HepG2 (cell line): ENCODE results near the gene IL1RAP. TPM values are rescaled to one million over a fixed set of nuclear protein-coding genes. Genes with fewer than 3 reads are reported as not detected.

Experiments used
- ARNT ChIP-seq: fragments of 450-650 bp; IDR thresholded peaks from 2 replicates; pipeline ENCODE4 v1.6.1; 2017
- CBX2 ChIP-seq, 2 experiments: fragments of 200-600 bp in 1 of 2; sonication (generic); formaldehyde crosslinking in 1 of 2; IDR thresholded peaks; 2 replicates each; pipeline versions ENCODE4 v1.7.0 to v1.8.1; 2018 to 2022; ENCODE audit warnings: low read depth in 2 of 2, low read length in 1 of 2, mild to moderate bottlenecking in 1 of 2, missing genetic modification reagents in 1 of 2
- ERF ChIP-seq: IDR thresholded peaks from 2 replicates; pipeline ENCODE4 v1.6.1; 2018; ENCODE audit warnings: missing biosample characterization, missing genetic modification reagents
- ESRRA ChIP-seq: sonication (generic); formaldehyde crosslinking; IDR thresholded peaks from 2 replicates; pipeline ENCODE4 v1.5.1; 2020; ENCODE audit warnings: mild to moderate bottlenecking, low read depth, missing genetic modification reagents
- HMGA1 ChIP-seq: sonication (generic); formaldehyde crosslinking; conservative IDR thresholded peaks from 2 replicates; pipeline ENCODE4 v1.4.0; 2020; ENCODE audit warnings: missing genetic modification reagents
- HNF4A ChIP-seq: sonication (generic); formaldehyde crosslinking; IDR thresholded peaks from 2 replicates; pipeline ENCODE4 v1.4.0; 2020; ENCODE audit warnings: missing genetic modification reagents
- IRF2 ChIP-seq: IDR thresholded peaks from 2 replicates; pipeline ENCODE4 v1.6.1; 2018; ENCODE audit warnings: missing genetic modification reagents, missing compliant biosample characterization
- KDM5B ChIP-seq: sonication (generic); formaldehyde crosslinking; IDR thresholded peaks from 2 replicates; pipeline ENCODE4 v1.4.0; 2020; ENCODE audit warnings: missing genetic modification reagents, mild to moderate bottlenecking, borderline replicate concordance
- NFKB2 ChIP-seq: sonication (generic); formaldehyde crosslinking; IDR thresholded peaks from 2 replicates; pipeline ENCODE4 v1.4.0; 2020; ENCODE audit warnings: missing genetic modification reagents, borderline replicate concordance
- NR0B2 ChIP-seq: sonication (generic); formaldehyde crosslinking; IDR thresholded peaks from 2 replicates; pipeline ENCODE4 v1.4.0; 2020; ENCODE audit warnings: mild to moderate bottlenecking, missing genetic modification reagents
- PHF20 ChIP-seq: sonication (generic); formaldehyde crosslinking; IDR thresholded peaks from 2 replicates; pipeline ENCODE4 v1.5.0; 2020; ENCODE audit warnings: mild to moderate bottlenecking, missing genetic modification reagents
- PHF21A ChIP-seq: sonication (generic); formaldehyde crosslinking; IDR thresholded peaks from 2 replicates; pipeline ENCODE4 v1.5.0; 2020; ENCODE audit warnings: mild to moderate bottlenecking, missing genetic modification reagents
- PITX1 ChIP-seq: sonication (generic); formaldehyde crosslinking; IDR thresholded peaks from 2 replicates; pipeline ENCODE4 v1.5.1; 2020; ENCODE audit warnings: mild to moderate bottlenecking, missing genetic modification reagents
- RFX3 ChIP-seq: IDR thresholded peaks from 2 replicates; pipeline ENCODE4 v1.6.1; 2016; ENCODE audit warnings: missing biosample characterization, missing genetic modification reagents
- SALL1 ChIP-seq: sonication (generic); formaldehyde crosslinking; IDR thresholded peaks from 2 replicates; pipeline ENCODE4 v1.8.0; 2022; ENCODE audit warnings: mild to moderate bottlenecking, missing genetic modification reagents
- SMC3 ChIP-seq: IDR thresholded peaks from 2 replicates; pipeline ENCODE4 v1.6.1; 2011; ENCODE audit warnings: low read length, improper control_type of control experiment
- SMYD3 ChIP-seq: sonication (generic); formaldehyde crosslinking; IDR thresholded peaks from 2 replicates; pipeline ENCODE4 v1.8.1; 2023; ENCODE audit warnings: mild to moderate bottlenecking, missing genetic modification reagents
- SOX6 ChIP-seq, 2 experiments: fragments of 450-650 bp in 1 of 2; sonication (generic) in 1 of 2; formaldehyde crosslinking in 1 of 2; IDR thresholded peaks; 2 replicates each; pipeline versions ENCODE4 v1.4.0 to v1.6.1; 2017 to 2020; ENCODE audit warnings: antibody characterized with exemption in 1 of 2, mild to moderate bottlenecking in 1 of 2, missing genetic modification reagents in 1 of 2
- TFDP1 ChIP-seq: IDR thresholded peaks from 2 replicates; pipeline ENCODE4 v1.6.1; 2016; ENCODE audit warnings: missing compliant biosample characterization, missing genetic modification reagents, borderline replicate concordance
- TOE1 ChIP-seq: sonication (generic); formaldehyde crosslinking; IDR thresholded peaks from 2 replicates; pipeline ENCODE4 v1.4.0; 2020; ENCODE audit warnings: mild to moderate bottlenecking, missing genetic modification reagents
- TRIM24 ChIP-seq: sonication (generic); formaldehyde crosslinking; IDR thresholded peaks from 2 replicates; pipeline ENCODE4 v1.8.0; 2022; ENCODE audit warnings: mild to moderate bottlenecking, missing genetic modification reagents
- XRCC5 ChIP-seq: fragments of 200-400 bp; formaldehyde crosslinking; optimal IDR thresholded peaks from 2 replicates; pipeline ENCODE3; 2017; ENCODE audit warnings: mild to moderate bottlenecking, low read length
- ZMYM2 ChIP-seq: sonication (generic); formaldehyde crosslinking; IDR thresholded peaks from 2 replicates; pipeline ENCODE4 v1.8.0; 2022; ENCODE audit warnings: mild to moderate bottlenecking, missing genetic modification reagents
- ZNF160 ChIP-seq: sonication (generic); formaldehyde crosslinking; IDR thresholded peaks from 2 replicates; pipeline ENCODE4 v1.8.0; 2022; ENCODE audit warnings: mild to moderate bottlenecking, inconsistent platforms, missing genetic modification reagents
- ZNF652 ChIP-seq: IDR thresholded peaks from 2 replicates; pipeline ENCODE4 v1.6.1; 2016; ENCODE audit warnings: low read depth, borderline replicate concordance
- ZNF761 ChIP-seq: sonication (generic); formaldehyde crosslinking; conservative IDR thresholded peaks from 2 replicates; pipeline ENCODE4 v1.4.0; 2020; ENCODE audit warnings: mild to moderate bottlenecking, missing genetic modification reagents
- polyA plus RNA-seq, 8 experiments: library from polyadenylated mRNA; depleted of rRNA in 3 of 8; stranded (reverse) in 7 of 8; unstranded in 1 of 8; fragments of >200 nt; fragmentation: Illumina TruSeq in 4 of 8; extraction: Trizol in 4 of 8; gene quantifications; 2 replicates each; pipeline versions ENCODE4 v1.2.1 to v1.2.3, GENCODE V29; 2011 to 2016; ENCODE audit warnings: low read depth in 4 of 8, missing spikeins in 1 of 8, mixed read lengths in 1 of 8; ENCODE audit not compliant: insufficient read depth in 1 of 8
- total RNA-seq, 5 experiments: library from RNA; depleted of rRNA; stranded (reverse); fragments of >200 nt; fragmentation: Illumina TruSeq; extraction: Trizol; gene quantifications; 2 replicates each; pipeline ENCODE4 v1.2.3, GENCODE V29; 2016; ENCODE audit warnings: low read depth in 1 of 5
- TF ChIP-seq, protein P1 (sequence below): sonication (generic); formaldehyde crosslinking; IDR thresholded peaks from 2 replicates; pipeline ENCODE4 v1.8.1; 2023; ENCODE audit warnings: mild to moderate bottlenecking, missing genetic modification reagents
- TF ChIP-seq, protein P2 (sequence below): sonication (generic); formaldehyde crosslinking; IDR thresholded peaks from 2 replicates; pipeline ENCODE4 v1.5.1; 2020; ENCODE audit warnings: missing genetic modification reagents, mild to moderate bottlenecking, borderline replicate concordance
- TF ChIP-seq, protein P3 (sequence below): sonication (generic); formaldehyde crosslinking; IDR thresholded peaks from 2 replicates; pipeline ENCODE4 v1.4.0; 2020; ENCODE audit warnings: missing genetic modification reagents; ENCODE audit errors: not compliant biosample characterization

IL1RAP gene
- total and polyA plus RNA-seq, 2 of the 13 experiments (the other 11 are each of a cell fraction or from before 2014, with no cell fraction given): 18.3 to 54.9 TPM

DNA sequence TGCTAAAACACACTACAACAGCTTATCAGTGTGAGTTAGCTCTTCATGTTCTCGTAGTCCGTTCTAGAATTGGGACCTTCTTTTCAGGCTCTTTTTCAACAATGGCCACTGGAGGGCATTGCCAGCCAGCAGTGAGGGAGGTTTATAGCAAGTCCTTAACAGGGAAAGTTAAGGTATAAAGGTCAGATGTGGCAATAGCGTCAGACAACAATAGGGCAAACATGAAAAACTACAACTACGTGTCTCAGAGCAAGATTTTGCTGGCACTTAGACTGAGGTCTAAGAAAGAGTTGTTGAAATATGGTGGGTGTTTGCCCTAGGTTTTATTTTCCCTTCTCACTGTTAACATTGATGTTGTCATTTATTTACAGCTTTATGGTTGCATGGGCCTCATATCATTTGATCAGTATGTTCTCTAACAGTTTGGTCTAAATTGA lies 187.2 kb downstream of the IL1RAP start (continued):
- TF ChIP-seq, protein P1, sequence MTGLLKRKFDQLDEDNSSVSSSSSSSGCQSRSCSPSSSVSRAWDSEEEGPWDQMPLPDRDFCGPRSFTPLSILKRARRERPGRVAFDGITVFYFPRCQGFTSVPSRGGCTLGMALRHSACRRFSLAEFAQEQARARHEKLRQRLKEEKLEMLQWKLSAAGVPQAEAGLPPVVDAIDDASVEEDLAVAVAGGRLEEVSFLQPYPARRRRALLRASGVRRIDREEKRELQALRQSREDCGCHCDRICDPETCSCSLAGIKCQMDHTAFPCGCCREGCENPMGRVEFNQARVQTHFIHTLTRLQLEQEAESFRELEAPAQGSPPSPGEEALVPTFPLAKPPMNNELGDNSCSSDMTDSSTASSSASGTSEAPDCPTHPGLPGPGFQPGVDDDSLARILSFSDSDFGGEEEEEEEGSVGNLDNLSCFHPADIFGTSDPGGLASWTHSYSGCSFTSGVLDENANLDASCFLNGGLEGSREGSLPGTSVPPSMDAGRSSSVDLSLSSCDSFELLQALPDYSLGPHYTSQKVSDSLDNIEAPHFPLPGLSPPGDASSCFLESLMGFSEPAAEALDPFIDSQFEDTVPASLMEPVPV (CRISPR knock-in tag): no peak
- TF ChIP-seq ERF (peak; percentile 56; the same call in 1 of the 2 replicates), ZNF761 (CRISPR knock-in tag) (no peak), HMGA1 (CRISPR knock-in tag) (no peak), SMC3 (peak; percentile 89), RFX3 (CRISPR knock-in tag) (no peak), XRCC5 (peak; percentile 33), ZNF160 (no peak), SOX6 (IDR thresholded peaks at IDR 0.05) (no peak), SOX6 (CRISPR knock-in tag; IDR thresholded peaks at IDR 0.05) (peak; percentile 98), NFKB2 (no peak), TRIM24 (CRISPR knock-in tag) (no peak), HNF4A (CRISPR knock-in tag) (peak; percentile 96), PHF21A (CRISPR knock-in tag) (no peak), CBX2 (IDR thresholded peaks at IDR 0.05; ENCODE audit: low read depth, low read length) (no peak), CBX2 (CRISPR knock-in tag; IDR thresholded peaks at IDR 0.05; ENCODE audit: low read depth) (no peak), PITX1 (no peak), TFDP1 (CRISPR knock-in tag) (no peak), ARNT (no peak), TOE1 (no peak), PHF20 (CRISPR knock-in tag) (no peak), KDM5B (no peak), SMYD3 (CRISPR knock-in tag) (no peak), SALL1 (peak; percentile 43; the same call in 1 of the 2 replicates), ZMYM2 (CRISPR knock-in tag) (no peak), ZNF652 (CRISPR knock-in tag) (no peak), IRF2 (CRISPR knock-in tag) (peak; percentile 59; the same call in 1 of the 2 replicates), NR0B2 (no peak), ESRRA (CRISPR knock-in tag) (no peak)
- TF ChIP-seq, protein P2, sequence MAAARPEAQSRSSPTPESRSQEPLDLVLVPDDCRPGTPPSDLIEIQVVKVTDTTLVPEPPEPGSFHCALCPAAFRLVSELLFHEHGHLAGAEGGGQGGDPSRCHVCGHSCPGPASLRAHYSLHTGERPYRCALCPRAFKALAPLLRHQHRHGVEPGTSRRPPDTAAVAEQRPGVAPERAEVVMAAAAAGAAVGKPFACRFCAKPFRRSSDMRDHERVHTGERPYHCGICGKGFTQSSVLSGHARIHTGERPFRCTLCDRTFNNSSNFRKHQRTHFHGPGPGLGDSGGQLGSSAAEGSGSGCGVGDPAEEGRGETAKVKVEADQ (CRISPR knock-in tag): no peak
- TF ChIP-seq, protein P3, sequence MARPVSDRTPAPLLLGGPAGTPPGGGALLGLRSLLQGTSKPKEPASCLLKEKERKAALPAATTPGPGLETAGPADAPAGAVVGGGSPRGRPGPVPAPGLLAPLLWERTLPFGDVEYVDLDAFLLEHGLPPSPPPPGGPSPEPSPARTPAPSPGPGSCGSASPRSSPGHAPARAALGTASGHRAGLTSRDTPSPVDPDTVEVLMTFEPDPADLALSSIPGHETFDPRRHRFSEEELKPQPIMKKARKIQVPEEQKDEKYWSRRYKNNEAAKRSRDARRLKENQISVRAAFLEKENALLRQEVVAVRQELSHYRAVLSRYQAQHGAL (CRISPR knock-in tag): no peak
